TTC549 (cell line): ENCODE data around the gene PIEZO1.
"Not testable (repeated sequence)": the region's sequence is repeated elsewhere in the genome, so short reads cannot be mapped to it uniquely, and the experiment has no call there.

ENCODE experiments used
- FAIRE-seq: peaks from 2 replicates; lab custom pipeline; 2012; peaks lifted over from hg19 to GRCh38; lab: Jason Lieb, UNC

The PIEZO1 gene

GRCh38 chr16:88781140-88782077 is 3.6 kb downstream of the PIEZO1 start:
- FAIRE-seq: no peak

DNA sequence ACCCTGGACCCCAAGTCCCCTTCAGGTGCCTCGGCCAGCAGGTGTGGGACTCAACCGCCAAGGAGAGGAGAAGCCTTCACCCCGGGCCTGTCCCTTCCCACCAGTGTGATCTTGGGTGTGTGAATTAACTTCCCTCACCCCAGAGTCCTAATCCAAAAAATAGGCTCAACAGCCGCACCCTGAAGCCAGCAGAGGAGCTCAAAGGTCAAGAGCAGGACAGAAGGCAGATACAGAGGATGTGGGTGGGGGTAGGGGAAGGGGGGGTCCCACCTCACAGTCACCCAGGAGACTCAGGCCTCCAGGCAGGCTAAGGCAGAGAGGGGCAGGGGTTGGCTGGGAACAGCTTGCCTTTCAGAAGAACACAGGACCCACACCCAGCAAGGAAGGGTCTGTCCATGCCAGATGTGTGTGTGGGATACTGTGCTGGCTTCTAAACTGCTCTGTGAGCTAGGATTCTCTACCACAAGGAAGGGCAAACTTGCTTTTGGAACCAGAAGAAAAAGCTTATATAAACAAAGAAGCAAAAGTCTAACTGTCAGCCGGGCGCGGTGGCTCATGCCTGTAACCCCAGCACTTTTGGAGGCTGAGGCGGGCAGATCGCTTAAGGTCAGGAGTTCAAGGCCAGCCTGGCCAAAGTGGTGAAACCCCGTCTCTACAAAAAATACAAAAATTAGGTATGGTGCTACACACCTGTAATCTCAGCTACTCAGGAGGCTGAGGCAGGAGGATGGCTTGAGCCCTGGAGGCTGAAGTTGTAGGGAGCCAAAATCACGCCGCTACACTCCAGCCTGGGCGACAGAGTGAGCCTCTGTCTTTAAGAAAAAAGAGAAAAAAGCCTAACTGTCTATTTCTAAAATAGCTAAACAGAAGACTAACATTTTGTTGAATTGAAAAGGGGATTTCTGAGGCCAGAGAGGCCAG is 4.6 kb downstream of the PIEZO1 start:
- no peak for FAIRE-seq

DNA sequence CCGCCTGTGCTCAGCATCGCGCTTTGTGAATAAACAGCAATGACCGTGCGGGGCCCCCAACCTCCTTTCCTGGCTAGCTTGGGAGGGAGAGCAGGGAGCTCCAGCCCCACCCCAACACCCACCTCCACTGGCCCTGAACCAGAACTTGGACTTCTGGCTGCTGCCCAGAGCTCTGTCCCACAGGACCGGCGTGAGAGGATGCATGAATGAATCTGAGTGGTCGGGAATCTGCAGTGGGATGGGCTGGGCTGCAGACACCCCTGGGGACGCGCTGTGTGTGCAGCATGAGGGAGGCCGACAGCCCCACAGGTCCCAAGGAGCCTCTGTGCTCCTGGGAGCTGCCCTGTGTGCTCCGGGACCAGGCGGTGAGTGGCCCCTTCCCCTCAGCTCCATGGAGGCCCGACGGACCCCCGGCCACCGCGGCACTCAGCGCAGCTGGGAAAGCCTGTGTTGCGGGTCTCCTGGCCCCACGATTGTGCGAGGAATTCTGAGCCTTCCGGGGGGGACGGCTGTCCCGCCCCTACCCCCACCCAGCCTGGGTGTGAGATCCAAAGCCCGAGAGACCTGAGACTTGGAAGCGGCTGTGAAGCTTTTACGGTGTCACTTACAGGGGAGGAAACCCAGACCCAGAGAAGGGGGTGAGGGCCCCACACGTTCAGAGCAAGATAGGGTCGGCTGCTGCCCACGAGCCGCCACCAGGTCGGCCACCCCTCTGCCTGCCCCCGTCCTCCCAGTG is 5.4 kb downstream of the PIEZO1 start:
- no peak for FAIRE-seq

- FAIRE-seq: no peak
Observed at GRCh38 chr16:88778541-88779065, 6.4 kb downstream of the PIEZO1 start.

DNA sequence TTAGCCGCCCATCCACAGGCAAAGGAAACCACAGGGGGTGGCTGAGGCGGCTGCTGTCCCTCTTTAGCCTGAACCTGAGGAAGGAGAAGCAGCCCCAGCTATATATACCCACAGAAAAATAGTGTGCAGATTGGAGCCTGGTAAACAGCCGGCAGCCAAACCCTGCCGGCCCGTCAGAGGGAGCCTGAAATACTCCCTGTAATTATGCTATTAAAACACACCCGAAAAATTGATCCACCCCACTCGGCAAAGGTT is 6.8 kb downstream of the PIEZO1 start:
- no peak for FAIRE-seq

DNA sequence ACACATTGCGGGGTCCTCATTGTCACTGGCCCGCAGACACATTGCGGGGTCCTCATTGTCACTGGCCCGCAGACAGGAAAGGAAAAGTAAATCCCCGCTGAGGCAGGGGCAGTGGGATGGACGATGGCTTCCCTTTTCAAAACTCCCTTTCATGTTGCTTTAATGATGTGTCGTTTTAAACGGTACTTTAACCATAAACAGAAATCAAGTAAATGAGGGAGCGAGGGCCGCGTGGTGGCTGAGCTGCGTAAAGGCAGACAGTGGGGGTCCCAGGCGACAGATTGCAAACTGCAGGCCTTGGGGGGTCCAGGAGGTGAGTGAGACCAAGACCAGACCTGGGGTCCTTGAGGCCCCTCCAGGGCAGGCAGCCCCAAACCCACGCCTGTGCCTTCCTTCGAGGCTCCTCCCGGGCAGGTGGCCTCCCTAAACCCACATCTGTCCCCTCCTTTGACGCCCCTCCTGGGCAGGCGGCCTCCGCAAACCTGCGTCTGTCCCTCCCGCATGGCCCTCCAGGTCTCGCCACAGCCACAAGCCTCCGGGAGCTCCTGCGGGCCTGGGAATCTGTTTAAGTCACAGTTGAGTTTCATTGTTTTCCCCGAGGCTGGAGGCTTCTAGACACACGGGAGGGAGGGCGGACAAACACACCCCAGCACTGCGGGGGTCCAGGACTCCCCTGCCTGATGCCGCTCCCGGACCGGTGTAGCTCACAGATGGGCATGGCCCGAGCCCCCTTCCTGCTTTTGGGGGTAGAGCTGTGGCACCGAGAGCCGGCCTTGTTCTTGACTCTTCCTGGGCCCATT is 7.3 kb downstream of the PIEZO1 start:
- no peak for FAIRE-seq

- no peak for FAIRE-seq
Observed at GRCh38 chr16:88775825-88776224, 9.2 kb downstream of the PIEZO1 start.

DNA sequence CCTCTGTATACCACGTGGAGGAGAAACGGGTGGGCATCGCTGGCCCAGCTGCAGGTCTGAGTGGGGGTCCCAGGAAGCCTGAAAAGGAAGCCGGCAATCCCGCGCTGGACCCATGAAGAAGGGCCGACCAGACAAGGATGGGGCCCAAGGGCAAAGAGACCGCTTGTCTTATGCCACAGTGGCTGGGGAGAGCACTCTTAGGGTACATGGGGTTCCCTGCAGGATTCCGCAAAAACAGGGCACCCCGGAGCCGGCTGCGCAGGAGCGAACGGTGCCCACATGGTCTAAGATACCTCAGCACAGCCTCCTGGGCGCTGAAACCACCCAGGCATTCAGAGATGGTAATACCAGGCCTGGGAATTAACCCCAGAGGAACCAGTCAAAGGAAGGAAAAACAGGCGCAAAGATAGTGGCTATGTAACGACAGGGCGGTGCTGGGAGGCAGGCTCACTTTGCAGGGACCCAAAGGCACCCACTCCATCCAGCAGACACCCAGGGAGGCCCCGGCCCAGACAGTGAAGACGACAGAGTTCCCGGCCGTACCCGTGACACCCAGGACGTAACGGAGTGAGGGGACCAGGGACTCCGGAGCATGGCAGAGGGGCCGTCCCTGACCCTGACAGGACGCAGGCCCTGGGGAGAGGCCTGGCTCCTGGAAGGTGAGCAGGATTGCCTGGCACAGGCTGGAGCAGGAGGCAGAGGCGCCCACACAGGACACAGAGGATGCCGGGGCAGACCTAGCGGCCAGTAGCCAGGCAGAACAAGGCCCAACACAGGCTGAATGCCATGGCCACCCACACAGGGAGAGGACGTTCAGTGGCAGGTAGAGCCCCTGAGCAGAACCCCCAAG is 10.3 kb downstream of the PIEZO1 start:
- no peak for FAIRE-seq

- no peak for FAIRE-seq
Observed at GRCh38 chr16:88773812-88774291, 11.2 kb downstream of the PIEZO1 start.

GRCh38 chr16:88772871-88773811 is 11.9 kb downstream of the PIEZO1 start:
- no peak for FAIRE-seq

DNA sequence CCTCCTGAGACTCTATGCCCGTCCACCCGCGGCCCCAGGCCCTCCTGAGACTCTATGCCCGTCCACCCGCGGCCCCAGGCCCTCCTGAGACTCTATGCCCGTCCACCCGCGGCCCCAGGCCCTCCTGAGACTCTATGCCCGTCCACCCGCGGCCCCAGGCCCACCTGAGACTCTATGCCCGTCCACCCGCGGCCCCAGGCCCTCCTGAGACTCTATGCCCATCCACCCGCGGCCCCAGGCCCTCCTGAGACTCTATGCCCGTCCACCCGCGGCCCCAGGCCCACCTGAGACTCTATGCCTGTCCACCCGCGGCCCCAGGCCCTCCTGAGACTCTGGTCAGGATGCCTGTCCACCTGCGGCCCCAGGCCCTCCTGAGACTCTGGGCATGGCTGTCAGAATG is 13.2 kb downstream of the PIEZO1 start:
- FAIRE-seq: not testable (repeated sequence)

- no peak for FAIRE-seq
Observed at GRCh38 chr16:88771294-88771772, 13.7 kb downstream of the PIEZO1 start.

DNA sequence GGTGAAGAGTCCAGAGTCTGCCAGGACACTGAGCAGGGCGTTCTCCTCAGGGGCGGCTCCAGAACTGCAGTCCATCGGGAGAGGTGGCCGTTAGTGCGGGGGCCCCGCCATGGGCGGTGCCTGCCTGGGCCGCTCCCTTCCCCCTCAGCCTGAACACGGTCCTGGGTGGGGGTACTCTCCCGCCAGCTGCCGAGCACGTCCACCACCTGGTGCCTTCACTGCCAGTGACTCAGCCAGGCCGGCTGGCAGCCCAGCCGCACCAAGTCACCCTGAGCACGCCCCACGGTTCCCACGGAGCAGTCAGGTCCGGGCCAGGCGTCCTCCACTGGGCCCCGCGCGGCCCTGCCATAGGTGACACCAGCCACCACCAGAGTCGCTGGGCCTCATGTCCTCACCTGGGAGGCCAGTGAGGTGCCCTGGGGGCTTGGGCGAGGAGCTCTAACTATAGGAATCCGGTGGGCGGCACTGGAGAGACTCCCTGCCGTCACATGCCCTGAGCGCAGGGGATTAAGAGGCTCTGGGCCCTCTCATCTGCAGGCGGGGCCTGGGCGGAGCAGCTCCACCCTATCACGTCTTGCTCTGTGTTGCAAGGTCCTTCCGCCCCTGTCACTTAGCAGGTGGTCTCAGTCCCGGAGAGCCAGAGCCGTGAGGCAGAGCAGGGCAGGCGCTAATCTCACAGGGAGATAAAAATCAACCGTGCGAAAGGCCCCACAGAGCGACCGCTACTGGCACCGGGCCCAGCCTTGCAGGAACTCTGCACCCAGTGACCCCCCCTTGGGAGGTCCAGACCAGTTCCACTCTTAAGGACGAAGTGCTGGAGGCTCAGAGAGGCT is 14.3 kb downstream of the PIEZO1 start:
- FAIRE-seq: no peak

DNA sequence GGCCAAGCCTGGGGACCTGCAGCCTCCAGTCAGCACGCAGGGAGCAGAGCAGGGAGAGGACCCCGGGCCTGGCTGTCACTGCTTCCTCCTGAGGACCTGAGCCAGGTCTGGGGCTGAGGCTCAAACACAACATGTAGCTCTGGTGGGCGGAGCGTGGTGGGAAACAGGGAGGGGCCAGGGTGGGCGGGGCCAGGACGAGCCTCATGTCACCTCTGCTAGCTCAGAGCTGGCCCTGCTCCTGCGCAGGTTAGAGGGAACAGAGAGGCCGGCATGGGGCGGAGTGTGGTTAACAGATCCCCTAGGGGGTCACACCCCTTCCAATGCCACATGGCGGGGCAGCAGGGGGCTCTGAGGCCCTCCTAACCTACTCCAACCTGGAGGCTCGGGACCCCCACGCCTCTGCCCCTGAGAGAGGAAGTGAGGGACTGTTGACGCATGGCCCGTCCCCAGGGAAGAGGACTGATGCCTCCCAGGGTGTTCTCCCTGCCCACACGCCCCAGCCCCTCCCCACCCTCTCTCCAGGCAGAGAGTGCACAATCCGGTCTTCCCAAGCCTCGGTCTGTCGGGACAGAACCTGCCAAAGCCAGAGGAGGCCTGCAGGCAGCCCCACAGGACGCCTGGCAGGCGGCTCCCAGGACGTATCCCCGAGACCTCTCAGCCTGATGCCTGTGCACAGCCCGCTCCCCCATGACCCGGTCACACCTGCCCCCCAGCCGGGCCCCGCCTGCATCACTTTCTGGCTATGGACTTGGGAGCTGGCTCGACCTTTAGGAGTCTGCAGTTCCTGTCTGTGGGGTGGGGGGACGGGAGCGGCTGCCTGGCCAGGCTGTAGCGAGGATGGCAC is 15.2 kb downstream of the PIEZO1 start:
- FAIRE-seq: no peak

DNA sequence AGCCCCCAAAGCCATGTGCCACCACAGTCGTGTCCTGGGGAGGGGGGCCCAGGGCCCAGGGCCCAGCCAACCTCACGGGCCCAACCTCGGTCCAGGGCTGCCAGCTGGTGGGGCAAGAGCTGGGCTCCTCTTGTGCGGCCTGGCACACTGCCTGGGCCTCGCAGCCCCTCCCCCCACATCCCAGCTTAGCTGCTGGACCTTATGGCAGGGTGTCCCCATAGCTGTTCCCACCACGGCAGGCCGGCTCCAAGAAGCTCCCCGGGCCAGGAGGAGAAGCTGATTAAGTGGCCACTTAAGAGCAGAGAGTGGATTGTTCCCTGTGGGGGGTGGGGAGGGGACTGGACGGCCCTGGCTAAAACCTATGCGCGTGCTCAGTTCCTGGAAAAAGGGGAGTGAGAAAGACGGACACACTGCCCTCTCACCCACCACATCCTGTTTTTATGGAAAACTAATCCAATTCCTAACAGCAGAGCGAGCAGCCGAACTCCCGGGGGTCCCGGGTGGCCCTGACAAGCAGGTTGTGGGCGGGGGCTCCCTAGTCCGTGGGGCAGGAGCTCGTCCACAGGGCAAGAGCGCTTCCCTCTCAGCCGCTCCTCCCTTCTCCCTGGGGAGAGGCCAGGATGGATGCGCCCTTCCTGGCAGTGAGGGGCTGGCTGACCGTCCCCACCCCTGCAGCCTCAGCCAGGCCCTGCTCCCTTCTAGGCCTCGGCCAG is 16.8 kb downstream of the PIEZO1 start:
- no peak for FAIRE-seq

DNA sequence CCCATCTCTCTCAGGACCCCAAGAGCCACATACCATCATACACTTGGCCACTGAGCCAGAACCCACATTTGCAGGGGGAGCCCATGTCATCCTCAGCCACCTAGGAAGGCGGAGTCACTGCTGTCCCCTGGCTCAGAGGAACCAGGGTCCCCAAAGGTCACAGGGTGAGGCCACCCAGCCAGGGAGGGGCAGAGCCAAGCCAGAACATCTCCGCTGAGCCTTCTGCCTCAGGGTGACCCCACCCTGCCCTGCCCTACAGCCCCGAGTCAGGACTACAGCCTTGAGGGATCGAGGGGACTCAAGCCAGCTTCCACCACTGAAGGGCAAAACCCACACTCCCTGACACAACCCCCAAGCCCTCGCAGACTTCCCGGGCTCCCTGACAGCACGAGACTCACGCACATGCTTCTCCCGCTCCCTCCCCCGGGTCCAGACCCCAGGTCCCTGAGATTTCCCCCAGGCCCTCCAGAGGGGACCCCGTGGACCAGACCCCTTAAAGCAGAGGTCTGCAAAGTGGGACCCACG is 17.4 kb downstream of the PIEZO1 start:
- no peak for FAIRE-seq
